ENCODE results near the gene UBE2J1. TPM values are rescaled to one million over a fixed set of nuclear protein-coding genes. Genes with fewer than 3 reads are reported as not detected.

UBE2J1 gene
- total RNA-seq, 4 donors from 2014 or later = 25.3 to 30.4 (median 26.7) TPM

DNA sequence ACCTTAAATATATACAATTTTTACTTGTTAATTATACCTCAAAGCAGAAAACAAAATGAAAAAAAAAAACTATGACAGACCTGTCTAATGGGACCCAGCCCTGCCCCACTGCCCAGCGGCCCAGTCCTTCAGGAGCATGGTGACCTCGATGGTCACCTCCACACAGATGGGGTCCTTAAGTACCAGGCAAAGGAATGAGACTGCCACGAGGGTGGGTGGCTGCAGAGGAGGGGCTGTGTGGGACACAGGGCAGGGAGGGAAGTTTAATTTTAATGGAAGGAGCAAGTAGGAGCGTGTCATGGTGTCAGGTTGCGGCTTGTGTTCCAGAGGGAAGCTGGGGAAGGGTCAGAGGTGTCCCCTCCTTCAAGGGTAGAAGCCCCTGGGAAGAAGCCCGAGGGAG is 66.0 kb downstream of the UBE2J1 start:
- no peaks in the 10 kb centered on the region for H3K9me3 ChIP-seq
- DNase-seq (ENCODE audit: low spot score in 2 of 2) = no peak
- WGBS, 2 donors = 65 to 70% methylated on average over 6 of the region's 6 CpGs

GRCh38 chr6:89284963-89285735 is 67.4 kb downstream of the UBE2J1 start:
- no peak for TF ChIP-seq EP300 (IDR thresholded peaks at IDR 0.05)
- TF ChIP-seq, protein P1, sequence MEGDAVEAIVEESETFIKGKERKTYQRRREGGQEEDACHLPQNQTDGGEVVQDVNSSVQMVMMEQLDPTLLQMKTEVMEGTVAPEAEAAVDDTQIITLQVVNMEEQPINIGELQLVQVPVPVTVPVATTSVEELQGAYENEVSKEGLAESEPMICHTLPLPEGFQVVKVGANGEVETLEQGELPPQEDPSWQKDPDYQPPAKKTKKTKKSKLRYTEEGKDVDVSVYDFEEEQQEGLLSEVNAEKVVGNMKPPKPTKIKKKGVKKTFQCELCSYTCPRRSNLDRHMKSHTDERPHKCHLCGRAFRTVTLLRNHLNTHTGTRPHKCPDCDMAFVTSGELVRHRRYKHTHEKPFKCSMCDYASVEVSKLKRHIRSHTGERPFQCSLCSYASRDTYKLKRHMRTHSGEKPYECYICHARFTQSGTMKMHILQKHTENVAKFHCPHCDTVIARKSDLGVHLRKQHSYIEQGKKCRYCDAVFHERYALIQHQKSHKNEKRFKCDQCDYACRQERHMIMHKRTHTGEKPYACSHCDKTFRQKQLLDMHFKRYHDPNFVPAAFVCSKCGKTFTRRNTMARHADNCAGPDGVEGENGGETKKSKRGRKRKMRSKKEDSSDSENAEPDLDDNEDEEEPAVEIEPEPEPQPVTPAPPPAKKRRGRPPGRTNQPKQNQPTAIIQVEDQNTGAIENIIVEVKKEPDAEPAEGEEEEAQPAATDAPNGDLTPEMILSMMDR (IDR thresholded peaks at IDR 0.05) = no peak
- no peak for TF ChIP-seq POLR2A (IDR thresholded peaks at IDR 0.05)

More for the DNA sequence above, 66.0 kb downstream of the UBE2J1 start:
- no peaks in the 10 kb centered on the region for H3K4me1 ChIP-seq
- no peak overlapping the region for H3K27ac ChIP-seq
- TF ChIP-seq EP300 (IDR thresholded peaks at IDR 0.05) = no peak
- TF ChIP-seq, protein P1 (IDR thresholded peaks at IDR 0.05) = no peak
- no peak for TF ChIP-seq POLR2A (IDR thresholded peaks at IDR 0.05)
- H3K27me3 ChIP-seq = no peaks in the 10 kb centered on the region
- H3K36me3 ChIP-seq = no peaks in the 10 kb centered on the region
- no peak overlapping the region for H3K4me3 ChIP-seq

DNA sequence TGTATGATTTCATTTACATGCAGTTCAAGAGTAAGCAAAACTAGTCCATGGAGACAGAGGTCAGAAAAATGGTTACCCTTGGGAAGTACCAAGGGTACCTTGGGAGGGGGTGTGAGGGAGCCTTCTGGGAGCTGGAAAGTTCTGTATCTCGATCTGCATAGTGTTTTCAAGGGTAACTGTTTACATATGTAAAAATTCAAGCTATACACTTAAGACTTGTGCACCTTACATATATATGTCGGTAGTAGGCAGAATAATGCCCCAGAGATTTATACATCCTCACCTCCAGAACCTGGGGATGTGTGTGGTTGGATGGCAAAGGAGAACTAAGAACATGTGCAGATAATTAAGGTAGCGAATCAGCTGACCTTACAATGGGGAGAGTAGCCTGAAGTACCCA is 68.4 kb downstream of the UBE2J1 start:
- WGBS, 2 donors = 87 to 94% methylated on average over 3 of the region's 3 CpGs
- no peak for TF ChIP-seq POLR2A (IDR thresholded peaks at IDR 0.05)
- TF ChIP-seq, protein P1 (IDR thresholded peaks at IDR 0.05) = no peak
- TF ChIP-seq EP300 (IDR thresholded peaks at IDR 0.05) = no peak
- Histone ChIP-seq H3K4me3 (no peak overlapping the region), H3K27ac (no peak overlapping the region), H3K4me1 (no peaks in the 10 kb centered on the region), H3K9me3 (no peaks in the 10 kb centered on the region), H3K36me3 (no peaks in the 10 kb centered on the region), H3K27me3 (no peaks in the 10 kb centered on the region)
- DNase-seq (ENCODE audit: low spot score in 2 of 2) = no peak

More at GRCh38 chr6:89284963-89285735, 67.4 kb downstream of the UBE2J1 start:
- no peak for DNase-seq (ENCODE audit: low spot score in 2 of 2)
- Histone ChIP-seq H3K27me3 (no peaks in the 10 kb centered on the region), H3K4me3 (no peak overlapping the region), H3K27ac (no peak overlapping the region), H3K9me3 (no peaks in the 10 kb centered on the region), H3K36me3 (no peaks in the 10 kb centered on the region), H3K4me1 (no peaks in the 10 kb centered on the region)
- 69 to 76% methylated on average over 15 of the region's 15 CpGs for WGBS, 2 donors

DNA sequence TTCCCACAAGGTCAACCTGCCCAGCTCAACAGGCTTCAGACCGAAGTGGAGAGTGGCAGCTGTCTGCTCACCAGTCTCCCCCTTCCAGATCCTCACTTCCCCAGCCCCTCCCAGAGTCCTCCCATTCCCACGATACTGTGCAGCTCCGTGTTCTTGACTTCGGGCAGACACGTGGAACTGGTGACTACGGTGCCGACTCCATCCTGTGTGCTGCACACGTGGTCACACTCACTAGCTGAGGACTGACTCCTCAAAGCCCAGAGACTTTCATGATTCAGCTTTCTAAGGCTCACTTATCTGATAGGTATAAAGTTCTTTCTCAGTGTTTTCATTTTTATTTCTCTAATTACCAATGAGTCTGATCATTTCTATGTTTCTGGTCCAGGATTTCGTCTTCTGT is 69.8 kb downstream of the UBE2J1 start:
- Histone ChIP-seq H3K36me3 (no peaks in the 10 kb centered on the region), H3K4me1 (no peaks in the 10 kb centered on the region), H3K27ac (no peak overlapping the region), H3K4me3 (no peak overlapping the region), H3K9me3 (no peaks in the 10 kb centered on the region), H3K27me3 (no peaks in the 10 kb centered on the region)
- 86 to 91% methylated on average over 9 of the region's 9 CpGs for WGBS, 2 donors
- TF ChIP-seq POLR2A (IDR thresholded peaks at IDR 0.05) (no peak), EP300 (IDR thresholded peaks at IDR 0.05) (no peak)
- TF ChIP-seq, protein P1 (IDR thresholded peaks at IDR 0.05) = no peak
- DNase-seq (ENCODE audit: low spot score in 2 of 2) = no peak

- no peak overlapping the region for H3K27ac ChIP-seq
- WGBS, 2 donors = 71 to 77% methylated on average over 10 of the region's 10 CpGs
- no peak for DNase-seq (ENCODE audit: low spot score in 2 of 2)
- no peak for TF ChIP-seq EP300 (IDR thresholded peaks at IDR 0.05)
- TF ChIP-seq POLR2A (IDR thresholded peaks at IDR 0.05) = no peak
- TF ChIP-seq, protein P1 (IDR thresholded peaks at IDR 0.05) = no peak
- H3K4me3 ChIP-seq = no peak overlapping the region
- no peaks in the 10 kb centered on the region for H3K27me3 ChIP-seq
- H3K36me3 ChIP-seq = no peaks in the 10 kb centered on the region
- no peaks in the 10 kb centered on the region for H3K4me1 ChIP-seq
- H3K9me3 ChIP-seq = no peaks in the 10 kb centered on the region
Measured at GRCh38 chr6:89281779-89282246, 70.7 kb downstream of the UBE2J1 start.

Data from tibial nerve (tissue), 4 donors.